A549 (cell line): ENCODE measurements around the gene TMEM108. TPM values are rescaled to one million over a fixed set of nuclear protein-coding genes. Genes with fewer than 3 reads are reported as not detected.

ENCODE experiments used
- ATAC-seq, 2 experiments: fragments of 200-7000 bp in 1 of 2; fragments of >200 bp in 1 of 2; cut with Nextera tagmentation in 1 of 2; cut with Tn5 transposase in 1 of 2; 3 replicates each; pipeline versions ENCODE4 v1.8.0 to v1.9.1; 2018 to 2020; ENCODE audit warnings: mild to moderate bottlenecking in 1 of 2, moderate library complexity in 1 of 2
- CTCF ChIA-PET: fragments of 300-600 bp; sonication (Branson Sonifier 250); formaldehyde crosslinking; extraction: SDS; loops from one replicate; lab custom pipeline; 2021; ENCODE audit warnings: antibody characterized with exemption, inconsistent platforms; lab: Yijun Ruan, JAX
- POLR2A ChIA-PET: fragments of 350-600 bp; formaldehyde crosslinking; extraction: SDS; loops from one replicate; lab custom pipeline; 2021; ENCODE audit warnings: antibody characterized with exemption, inconsistent platforms; lab: Yijun Ruan, JAX
- DNase-seq, 2 experiments: peaks; one replicate each; pipeline versions ENCODE4 v3.0.0 to v3.0.0-alpha.2; 2011 to 2016; ENCODE audit warnings: low read depth in 1 of 2, low spot score in 1 of 2
- FAIRE-seq: peaks from 2 replicates; lab custom pipeline; 2011; peaks lifted over from hg19 to GRCh38; lab: Jason Lieb, UNC
- H3K27ac ChIP-seq, 2 experiments: fragments of >200 bp; sonication (Bioruptor Twin); formaldehyde crosslinking; 3 replicates each; pipeline ENCODE4 v1.5.1; 2016 to 2017
- H3K4me1 ChIP-seq: fragments of >200 bp; sonication (Bioruptor Twin); formaldehyde crosslinking; 3 replicates; pipeline ENCODE4 v1.6.1; 2016
- H3K4me2 ChIP-seq: fragments of >200 bp; sonication (Bioruptor Twin); formaldehyde crosslinking; 3 replicates; pipeline ENCODE4 v1.6.1; 2016
- H3K4me3 ChIP-seq: fragments of >200 bp; sonication (Bioruptor Twin); formaldehyde crosslinking; 3 replicates; pipeline ENCODE4 v1.5.1; 2016
- H3K9me3 ChIP-seq: fragments of >200 bp; sonication (Bioruptor Twin); formaldehyde crosslinking; 3 replicates; pipeline ENCODE4 v1.6.1; 2016
- BHLHE40 ChIP-seq: IDR thresholded peaks from 2 replicates; pipeline ENCODE4 v1.6.1; 2012; ENCODE audit warnings: low read depth, low read length, inconsistent platforms
- CBX2 ChIP-seq: fragments of 200-600 bp; sonication (generic); IDR thresholded peaks from 2 replicates; pipeline ENCODE4 v1.6.1; 2016; ENCODE audit warnings: low read depth, mild to moderate bottlenecking, borderline replicate concordance
- CBX8 ChIP-seq: fragments of 200-600 bp; sonication (generic); IDR thresholded peaks from 2 replicates; pipeline ENCODE4 v1.6.1; 2016
- EHF ChIP-seq: fragments of 250-450 bp; sonication (Bioruptor Pico); IDR thresholded peaks from 2 replicates; pipeline ENCODE4 v1.5.0; 2020; ENCODE audit warnings: mild to moderate bottlenecking
- FOSL2 ChIP-seq, 2 experiments: fragments of 450-650 bp in 1 of 2; fragments of >200 bp in 1 of 2; sonication (Bioruptor Twin) in 1 of 2; formaldehyde crosslinking; IDR thresholded peaks; 2 replicates each; pipeline versions ENCODE4 v1.5.0 to v1.6.1; 2016 to 2020; ENCODE audit warnings: mild to moderate bottlenecking in 1 of 2, moderate library complexity in 1 of 2
- HEYL ChIP-seq: fragments of 250-450 bp; sonication (Bioruptor Pico); IDR thresholded peaks from 2 replicates; pipeline ENCODE4 v1.8.0; 2021; ENCODE audit warnings: mild to moderate bottlenecking, moderate library complexity
- HOXA7 ChIP-seq: fragments of 250-450 bp; sonication (Bioruptor Pico); IDR thresholded peaks from 2 replicates; pipeline ENCODE4 v1.5.0; 2020; ENCODE audit warnings: mild to moderate bottlenecking, moderate library complexity
- HOXB5 ChIP-seq: fragments of 250-450 bp; sonication (Bioruptor Pico); IDR thresholded peaks from 2 replicates; pipeline ENCODE4 v1.5.0; 2020; ENCODE audit warnings: mild to moderate bottlenecking, moderate library complexity
- KDM5A ChIP-seq: fragments of 200-600 bp; sonication (generic); IDR thresholded peaks from 2 replicates; pipeline ENCODE4 v1.6.1; 2016; ENCODE audit warnings: antibody characterized with exemption, mild to moderate bottlenecking
- MAFK ChIP-seq: fragments of 450-650 bp; IDR thresholded peaks from 2 replicates; pipeline ENCODE4 v1.6.1; 2014; ENCODE audit not compliant: partially characterized antibody
- NFE2L2 ChIP-seq: fragments of 150-350 bp; conservative IDR thresholded peaks from 2 replicates; pipeline ENCODE4 v1.6.1; 2014; ENCODE audit warnings: low read length
- NR3C1 ChIP-seq: fragments of >200 bp; sonication (Bioruptor Twin); formaldehyde crosslinking; IDR thresholded peaks from 3 replicates; pipeline ENCODE4 v1.6.1; 2017
- PHF8 ChIP-seq: fragments of 200-600 bp; sonication (generic); IDR thresholded peaks from 2 replicates; pipeline ENCODE4 v1.6.1; 2016; ENCODE audit warnings: low read depth, mild to moderate bottlenecking, antibody characterized with exemption, moderate library complexity, borderline replicate concordance
- POLR2A ChIP-seq: IDR thresholded peaks from 2 replicates; pipeline ENCODE4 v1.6.1; 2012; ENCODE audit warnings: mild to moderate bottlenecking, low read length
- RCOR1 ChIP-seq: fragments of 150-350 bp; IDR thresholded peaks from 2 replicates; pipeline ENCODE4 v1.6.1; 2014; ENCODE audit warnings: antibody characterized with exemption, low read length, low read depth
- RFX5 ChIP-seq: fragments of 450-650 bp; IDR thresholded peaks from 2 replicates; pipeline ENCODE4 v1.7.1; 2014; ENCODE audit warnings: antibody characterized with exemption, mild to moderate bottlenecking, moderate library complexity
- SMC3 ChIP-seq: fragments of >200 bp; sonication (Bioruptor Twin); formaldehyde crosslinking; IDR thresholded peaks from 3 replicates; pipeline ENCODE4 v1.6.1; 2018; ENCODE audit warnings: inconsistent platforms
- TFCP2L1 ChIP-seq: fragments of 250-450 bp; sonication (Bioruptor Pico); IDR thresholded peaks from 2 replicates; pipeline ENCODE4 v1.5.0; 2021; ENCODE audit warnings: mild to moderate bottlenecking
- ZFP36 ChIP-seq: fragments of 450-650 bp; IDR thresholded peaks from 2 replicates; pipeline ENCODE4 v1.6.1; 2014; ENCODE audit warnings: borderline replicate concordance; ENCODE audit not compliant: partially characterized antibody
- ZNF302 ChIP-seq: fragments of 250-450 bp; sonication (Bioruptor Pico); IDR thresholded peaks from 2 replicates; pipeline ENCODE4 v1.9.0; 2021; ENCODE audit warnings: inconsistent platforms, mild to moderate bottlenecking, moderate library complexity
- ZSCAN20 ChIP-seq: fragments of 250-450 bp; sonication (Bioruptor Pico); IDR thresholded peaks from 2 replicates; pipeline ENCODE4 v1.8.0; 2022; ENCODE audit warnings: mild to moderate bottlenecking, moderate library complexity
- WGBS: methylation state at CpG from one replicate; pipeline ENCODE4 v1.1.6; 2017; ENCODE audit errors: missing lambda C conversion rate; 5-methylcytosine and 5-hydroxymethylcytosine counted together
- polyA plus RNA-seq, 4 experiments: library from polyadenylated mRNA; depleted of rRNA in 3 of 4; stranded (reverse); fragments of >200 nt; fragmentation: RNase III in 1 of 4; extraction: RNeasy Plus Mini Kit Qiagen cat#74134 plus additional on column Dnase treatment in 1 of 4; gene quantifications; 2 replicates in 3 of 4; 3 replicates in 1 of 4; pipeline ENCODE4 v1.2.3, GENCODE V29; 2011 to 2017
- TF ChIP-seq, protein P1 (sequence below): fragments of 150-350 bp; IDR thresholded peaks from 2 replicates; pipeline ENCODE4 v1.6.1; 2014; ENCODE audit warnings: low read depth, mild to moderate bottlenecking, low read length
- TF ChIP-seq, protein P2 (sequence below): fragments of 450-650 bp; IDR thresholded peaks from 2 replicates; pipeline ENCODE4 v1.6.1; 2014; ENCODE audit warnings: antibody characterized with exemption

The TMEM108 gene
- polyA plus RNA-seq, 2 of the 4 experiments (the other 2 are of a cell fraction) = not detected

DNA sequence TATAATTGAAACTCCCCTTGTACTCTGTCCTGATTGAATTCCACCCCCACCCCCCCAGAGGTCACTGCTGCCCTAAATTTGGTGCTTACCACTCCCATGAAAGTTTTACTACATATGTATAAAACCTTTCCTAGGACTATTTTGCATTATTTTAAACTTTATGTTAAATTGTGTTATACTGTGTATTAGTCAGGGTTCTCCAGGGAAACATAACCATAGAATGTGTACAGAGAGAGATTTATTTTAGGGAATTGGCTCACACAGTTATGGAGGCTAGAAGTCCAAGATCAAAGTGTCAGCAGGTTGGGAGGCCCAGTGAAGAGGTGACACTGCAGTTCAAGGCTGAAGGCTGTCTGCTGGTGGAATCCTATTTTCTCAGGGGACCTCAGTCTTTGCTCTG, 390.9 kb downstream of the TMEM108 start (continued):
- TF ChIP-seq, protein P1, sequence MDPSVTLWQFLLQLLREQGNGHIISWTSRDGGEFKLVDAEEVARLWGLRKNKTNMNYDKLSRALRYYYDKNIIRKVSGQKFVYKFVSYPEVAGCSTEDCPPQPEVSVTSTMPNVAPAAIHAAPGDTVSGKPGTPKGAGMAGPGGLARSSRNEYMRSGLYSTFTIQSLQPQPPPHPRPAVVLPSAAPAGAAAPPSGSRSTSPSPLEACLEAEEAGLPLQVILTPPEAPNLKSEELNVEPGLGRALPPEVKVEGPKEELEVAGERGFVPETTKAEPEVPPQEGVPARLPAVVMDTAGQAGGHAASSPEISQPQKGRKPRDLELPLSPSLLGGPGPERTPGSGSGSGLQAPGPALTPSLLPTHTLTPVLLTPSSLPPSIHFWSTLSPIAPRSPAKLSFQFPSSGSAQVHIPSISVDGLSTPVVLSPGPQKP = no peak
- TF ChIP-seq MAFK (no peak), ZSCAN20 (no peak), HOXB5 (CRISPR knock-in tag) (no peak)
- TF ChIP-seq, protein P2, sequence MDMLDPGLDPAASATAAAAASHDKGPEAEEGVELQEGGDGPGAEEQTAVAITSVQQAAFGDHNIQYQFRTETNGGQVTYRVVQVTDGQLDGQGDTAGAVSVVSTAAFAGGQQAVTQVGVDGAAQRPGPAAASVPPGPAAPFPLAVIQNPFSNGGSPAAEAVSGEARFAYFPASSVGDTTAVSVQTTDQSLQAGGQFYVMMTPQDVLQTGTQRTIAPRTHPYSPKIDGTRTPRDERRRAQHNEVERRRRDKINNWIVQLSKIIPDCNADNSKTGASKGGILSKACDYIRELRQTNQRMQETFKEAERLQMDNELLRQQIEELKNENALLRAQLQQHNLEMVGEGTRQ = no peak
- TF ChIP-seq, all 56 proteins: peak for 0

DNA sequence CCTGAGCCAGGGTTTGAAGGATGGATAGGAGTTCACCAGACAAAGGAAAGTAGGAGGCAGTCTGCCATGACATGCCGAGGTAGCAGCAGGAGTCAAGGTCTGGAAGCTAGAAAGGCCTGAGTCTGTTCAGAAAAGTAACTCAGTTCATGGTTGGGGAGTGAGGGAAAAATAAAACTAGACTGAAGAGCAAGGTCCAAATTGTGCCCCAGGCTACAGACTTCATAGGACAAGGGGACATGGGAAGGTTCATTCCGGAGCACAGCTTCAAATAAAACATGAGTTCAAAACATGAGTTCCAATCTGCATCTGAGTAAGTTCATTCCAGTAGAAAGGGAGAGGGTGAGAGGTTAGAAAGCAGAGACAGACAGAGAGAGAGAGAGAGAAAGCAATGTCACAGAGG, 401.4 kb downstream of the TMEM108 start:
- Histone ChIP-seq H3K9me3 (no peaks in the 10 kb centered on the region), H3K4me1 (peaks cover 22% of the 10 kb centered on the region), H3K27ac (no peak overlapping the region), H3K4me2 (no peak overlapping the region), H3K4me3 (no peak overlapping the region)
- DNase-seq (no peak), ATAC-seq (no peak), FAIRE-seq (no peak)
- ChIA-PET POLR2A (no interaction called here), CTCF (no interaction called here)
- WGBS = 89% methylated on average over 2 of the region's 2 CpGs
- TF ChIP-seq POLR2A = no peak
- no peak for TF ChIP-seq BHLHE40
- no peak for TF ChIP-seq CBX8
- TF ChIP-seq EHF = no peak
- no peak for TF ChIP-seq KDM5A
- TF ChIP-seq, protein P2 = no peak
- no peak for TF ChIP-seq ZFP36
- TF ChIP-seq RCOR1 = no peak
- TF ChIP-seq HEYL = no peak
- no peak for TF ChIP-seq NFE2L2
- no peak for TF ChIP-seq FOSL2 (IDR thresholded peaks at IDR 0.05)
- TF ChIP-seq FOSL2 (CRISPR knock-in tag; IDR thresholded peaks at IDR 0.05) = no peak
- TF ChIP-seq TFCP2L1 (CRISPR knock-in tag) = no peak
- no peak for TF ChIP-seq SMC3
- no peak for TF ChIP-seq RFX5

DNA sequence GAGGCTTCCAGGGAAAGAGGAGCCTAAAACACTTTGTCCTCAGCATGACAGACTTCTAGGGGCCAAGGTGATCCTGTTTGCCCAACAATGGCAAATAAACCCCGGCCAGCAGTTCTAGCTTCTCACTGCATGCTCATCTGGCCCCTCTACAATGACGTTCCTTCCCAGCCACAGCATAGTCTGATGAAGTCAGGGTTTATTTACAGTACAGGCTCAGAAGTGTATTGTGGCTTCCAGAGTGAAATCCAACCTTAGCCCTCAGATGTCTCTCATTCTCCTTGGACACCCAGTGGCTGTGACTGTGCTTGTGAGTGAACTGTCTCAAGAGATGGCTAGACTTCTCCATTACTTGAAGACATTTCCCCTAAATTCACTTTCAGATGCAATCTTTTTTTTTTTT, 402.5 kb downstream of the TMEM108 start:
- peaks cover 26% of the 10 kb centered on the region for H3K4me1 ChIP-seq
- POLR2A ChIA-PET = no interaction called here
- H3K27ac ChIP-seq = no peak overlapping the region
- FAIRE-seq = no peak
- H3K4me2 ChIP-seq = no peak overlapping the region
- CTCF ChIA-PET = no interaction called here
- 63% methylated on average over 2 of the region's 2 CpGs for WGBS
- H3K4me3 ChIP-seq = no peak overlapping the region
- TF ChIP-seq TFCP2L1 (CRISPR knock-in tag) (no peak), HOXA7 (CRISPR knock-in tag) (no peak), ZFP36 (no peak), ZNF302 (CRISPR knock-in tag) (no peak)
- no peak for DNase-seq
- H3K9me3 ChIP-seq = no peaks in the 10 kb centered on the region
- no peak for ATAC-seq

DNA sequence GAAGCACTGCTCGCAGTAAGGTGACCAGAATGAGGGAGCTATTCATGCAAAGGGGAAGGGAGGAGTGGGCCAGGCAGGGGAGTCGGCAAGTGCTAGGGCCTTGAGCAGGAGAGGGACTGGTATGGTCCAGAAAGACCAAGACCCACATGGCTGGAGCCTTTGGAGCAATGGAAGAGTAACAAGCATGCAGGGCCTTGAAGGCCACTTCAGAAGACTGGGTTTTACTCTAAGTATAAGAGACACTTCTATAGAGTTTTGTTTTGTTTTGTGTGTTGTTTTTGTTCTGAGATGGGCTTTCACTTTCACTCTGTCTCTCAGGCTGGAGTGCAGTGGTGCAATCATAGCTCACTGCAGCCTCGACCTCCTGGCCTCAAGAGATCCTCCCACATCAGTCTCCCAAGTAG, 403.7 kb downstream of the TMEM108 start:
- no peak for TF ChIP-seq RCOR1
- no peak for TF ChIP-seq HOXB5 (CRISPR knock-in tag)
- TF ChIP-seq NR3C1 = no peak
- TF ChIP-seq PHF8 = no peak
- no peak for TF ChIP-seq CBX2
- no peak for TF ChIP-seq EHF
- TF ChIP-seq, all 56 proteins: peak for 0
- Histone ChIP-seq H3K9me3 (no peaks in the 10 kb centered on the region), H3K4me1 (peaks cover 26% of the 10 kb centered on the region), H3K27ac (no peak overlapping the region), H3K4me3 (no peak overlapping the region), H3K4me2 (no peak overlapping the region)
- DNase-seq (no peak), FAIRE-seq (no peak), ATAC-seq (no peak)
- POLR2A ChIA-PET = no interaction called here
- 67% methylated on average over 3 of the region's 3 CpGs for WGBS
- CTCF ChIA-PET = interaction anchor here (0.7 to 1.2 kb wide), 4 partner anchors 11 to 716 kb away, joined by 3 read pairs; no protein-coding TSS in a partner anchor
